Esophagus squamous epithelium (tissue), 4 donors: ENCODE results near the gene GRIP1.

Experiments
- POLR2A ChIP-seq, 4 donors: fragments of 450-650 bp; IDR thresholded peaks; one replicate each; pipeline ENCODE4 v1.6.1; 2017; ENCODE audit warnings: antibody characterized with exemption in 4 of 4, mild to moderate bottlenecking in 4 of 4, moderate library complexity in 3 of 4
- TF ChIP-seq, protein P1 (sequence below), 6 experiments: fragments of 450-650 bp in 4 of 6; fragments of 200-600 bp in 2 of 6; sonication (generic) in 2 of 6; IDR thresholded peaks; one replicate each; pipeline ENCODE4 v1.5.1; 2016 to 2019; ENCODE audit warnings: antibody characterized with exemption in 6 of 6, mild to moderate bottlenecking in 4 of 6, moderate library complexity in 4 of 6

DNA sequence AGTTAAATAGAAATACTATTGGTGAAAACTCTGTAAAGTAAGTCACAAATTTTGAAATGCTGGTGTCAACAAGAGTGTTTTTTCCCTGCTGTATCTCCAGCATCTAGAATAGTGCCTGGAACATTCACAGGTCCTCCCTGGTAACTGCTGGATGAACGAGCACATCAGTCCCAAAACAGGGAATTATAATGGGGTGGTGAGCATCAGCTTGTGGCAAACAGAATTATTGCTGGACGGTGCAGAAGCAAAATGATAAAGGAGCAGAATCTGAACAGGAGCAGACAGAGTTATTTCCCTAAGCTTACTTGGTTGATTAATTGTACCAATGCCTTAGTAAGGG lies 129.9 kb downstream of the GRIP1 start:
- TF ChIP-seq, protein P1, sequence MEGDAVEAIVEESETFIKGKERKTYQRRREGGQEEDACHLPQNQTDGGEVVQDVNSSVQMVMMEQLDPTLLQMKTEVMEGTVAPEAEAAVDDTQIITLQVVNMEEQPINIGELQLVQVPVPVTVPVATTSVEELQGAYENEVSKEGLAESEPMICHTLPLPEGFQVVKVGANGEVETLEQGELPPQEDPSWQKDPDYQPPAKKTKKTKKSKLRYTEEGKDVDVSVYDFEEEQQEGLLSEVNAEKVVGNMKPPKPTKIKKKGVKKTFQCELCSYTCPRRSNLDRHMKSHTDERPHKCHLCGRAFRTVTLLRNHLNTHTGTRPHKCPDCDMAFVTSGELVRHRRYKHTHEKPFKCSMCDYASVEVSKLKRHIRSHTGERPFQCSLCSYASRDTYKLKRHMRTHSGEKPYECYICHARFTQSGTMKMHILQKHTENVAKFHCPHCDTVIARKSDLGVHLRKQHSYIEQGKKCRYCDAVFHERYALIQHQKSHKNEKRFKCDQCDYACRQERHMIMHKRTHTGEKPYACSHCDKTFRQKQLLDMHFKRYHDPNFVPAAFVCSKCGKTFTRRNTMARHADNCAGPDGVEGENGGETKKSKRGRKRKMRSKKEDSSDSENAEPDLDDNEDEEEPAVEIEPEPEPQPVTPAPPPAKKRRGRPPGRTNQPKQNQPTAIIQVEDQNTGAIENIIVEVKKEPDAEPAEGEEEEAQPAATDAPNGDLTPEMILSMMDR (IDR thresholded peaks at IDR 0.05) = no peak
- TF ChIP-seq POLR2A (IDR thresholded peaks at IDR 0.05) = no peak
